ENCODE measurements around the gene LRRIQ4.

GRCh38 chr3:169822983-169823382 is 10.3 kb downstream of the LRRIQ4 start:
- TF ChIP-seq POLR2AphosphoS5 (IDR thresholded peaks at IDR 0.05; ENCODE audit: low read depth, low read length) (no peak), POLR2A (IDR thresholded peaks at IDR 0.05; ENCODE audit: low read depth, low read length) (no peak)
